ENCODE results near the gene ZNF507. TPM values are rescaled to one million over a fixed set of nuclear protein-coding genes. Genes with fewer than 3 reads are reported as not detected.
"Not testable (repeated sequence)": the region's sequence is repeated elsewhere in the genome, so short reads cannot be mapped to it uniquely, and the experiment has no call there.

ZNF507 gene
- total RNA-seq, 1 experiment from 2014 or later = 5.4 TPM

- DNase-seq (ENCODE audit: low read depth) = no peak
These were observed 61.9 kb downstream of the ZNF507 start for GRCh38 chr19:32407004-32407992.

GRCh38 chr19:32415246-32415645, 69.8 kb downstream of the ZNF507 start:
- DNase-seq (ENCODE audit: low read depth) = no peak

GRCh38 chr19:32415669-32416068, 70.3 kb downstream of the ZNF507 start:
- no peak for DNase-seq (ENCODE audit: low read depth)

- peak; percentile 22 for DNase-seq (ENCODE audit: low read depth)
These were observed 71.5 kb downstream of the ZNF507 start for GRCh38 chr19:32416749-32417456.

- DNase-seq (ENCODE audit: low read depth) = no peak
These were observed 72.7 kb downstream of the ZNF507 start for GRCh38 chr19:32418155-32418554.

- DNase-seq (ENCODE audit: low read depth) = no peak
These were observed 76.4 kb downstream of the ZNF507 start for GRCh38 chr19:32421589-32422361.

- no peak for DNase-seq (ENCODE audit: low read depth)
These were observed 77.0 kb downstream of the ZNF507 start for GRCh38 chr19:32422435-32422834.

GRCh38 chr19:32423944-32424343, 78.5 kb downstream of the ZNF507 start:
- DNase-seq (ENCODE audit: low read depth) = not testable (repeated sequence)

- no peak for DNase-seq (ENCODE audit: low read depth)
These were observed 82.1 kb downstream of the ZNF507 start for GRCh38 chr19:32427536-32427935.

- no peak for DNase-seq (ENCODE audit: low read depth)
These were observed 91.3 kb downstream of the ZNF507 start for GRCh38 chr19:32436692-32437091.

GRCh38 chr19:32437096-32437495, 91.7 kb downstream of the ZNF507 start:
- DNase-seq (ENCODE audit: low read depth) = no peak

Other genes starting within 250 kb of the ZNF507 start
- gene DPY19L3, start 60.2 kb downstream of the ZNF507 start, total RNA-seq (2014; rRNA removed; shearing (Covaris generic)) = 8.0 and 17.3 TPM in 2 replicates
- gene PDCD5, start 235.6 kb downstream of the ZNF507 start, total RNA-seq (2014; rRNA removed; shearing (Covaris generic)) = 213 and 234 TPM in 2 replicates